A549 treated with CORT108297 at 1 μM for 4 hours (cell line): ENCODE results near the gene SEC61A2. TPM values are rescaled to one million over a fixed set of nuclear protein-coding genes. Genes with fewer than 3 reads are reported as not detected.

Experiments
- total RNA-seq: library from RNA; stranded (reverse); fragments of 200-300 nt; extraction: Qiagen RNA extraction; gene quantifications from 5 replicates; pipeline ENCODE4 v1.2.3, GENCODE V29; 2022

SEC61A2 gene
- 11.4 to 13.0 TPM (median 12.6 TPM) in 5 replicates for total RNA-seq

DNA sequence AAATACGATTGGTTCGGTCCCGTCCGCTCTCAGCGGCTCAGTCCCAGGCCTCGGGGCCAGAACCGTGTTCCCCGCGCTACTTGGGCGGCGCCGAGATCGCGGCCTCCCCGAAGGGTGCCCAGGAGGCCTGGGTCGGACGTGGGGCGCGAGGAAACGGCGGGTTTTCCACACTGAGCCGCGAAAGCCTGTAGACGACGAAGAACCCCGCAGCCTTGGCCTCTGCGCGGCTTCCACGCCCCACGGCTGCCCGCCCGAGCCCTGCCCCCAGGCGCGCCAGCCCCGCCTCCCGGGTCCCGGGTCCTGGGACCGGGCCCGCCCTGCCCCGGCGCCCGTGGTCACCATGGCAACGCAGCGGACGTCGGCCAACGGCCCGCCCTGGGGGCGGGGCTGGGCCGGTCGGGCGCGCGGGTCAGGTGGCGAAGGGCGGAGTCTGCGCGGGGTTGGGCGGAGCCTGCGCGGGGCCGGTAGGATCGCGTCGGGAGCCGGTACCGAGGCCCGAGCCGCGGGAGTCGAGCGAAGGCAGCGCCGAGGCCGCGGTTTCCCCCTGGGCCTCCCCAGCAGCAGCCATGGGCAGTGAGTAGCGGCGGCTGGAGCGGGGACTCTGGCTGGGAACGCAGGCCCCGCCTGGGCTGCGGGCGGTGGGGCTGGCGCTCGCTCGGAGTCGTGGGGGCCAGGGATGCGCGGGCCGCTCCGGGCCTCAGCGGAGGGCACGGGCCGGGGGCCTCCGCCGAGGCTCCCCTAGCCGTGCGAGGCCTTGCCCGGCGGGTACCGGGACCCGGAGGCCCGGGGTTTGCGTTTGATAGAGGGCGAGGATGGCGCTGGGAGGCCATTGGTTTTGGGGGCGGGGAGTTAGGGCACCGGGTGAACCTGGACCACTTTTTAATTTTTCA lies at the start of gene SEC61A2:
Gene SEC61A2 (plus strand): TSS at position 456 of the 890 bp plus-strand sequence. CDS start 111 bp downstream, at position 567.

DNA sequence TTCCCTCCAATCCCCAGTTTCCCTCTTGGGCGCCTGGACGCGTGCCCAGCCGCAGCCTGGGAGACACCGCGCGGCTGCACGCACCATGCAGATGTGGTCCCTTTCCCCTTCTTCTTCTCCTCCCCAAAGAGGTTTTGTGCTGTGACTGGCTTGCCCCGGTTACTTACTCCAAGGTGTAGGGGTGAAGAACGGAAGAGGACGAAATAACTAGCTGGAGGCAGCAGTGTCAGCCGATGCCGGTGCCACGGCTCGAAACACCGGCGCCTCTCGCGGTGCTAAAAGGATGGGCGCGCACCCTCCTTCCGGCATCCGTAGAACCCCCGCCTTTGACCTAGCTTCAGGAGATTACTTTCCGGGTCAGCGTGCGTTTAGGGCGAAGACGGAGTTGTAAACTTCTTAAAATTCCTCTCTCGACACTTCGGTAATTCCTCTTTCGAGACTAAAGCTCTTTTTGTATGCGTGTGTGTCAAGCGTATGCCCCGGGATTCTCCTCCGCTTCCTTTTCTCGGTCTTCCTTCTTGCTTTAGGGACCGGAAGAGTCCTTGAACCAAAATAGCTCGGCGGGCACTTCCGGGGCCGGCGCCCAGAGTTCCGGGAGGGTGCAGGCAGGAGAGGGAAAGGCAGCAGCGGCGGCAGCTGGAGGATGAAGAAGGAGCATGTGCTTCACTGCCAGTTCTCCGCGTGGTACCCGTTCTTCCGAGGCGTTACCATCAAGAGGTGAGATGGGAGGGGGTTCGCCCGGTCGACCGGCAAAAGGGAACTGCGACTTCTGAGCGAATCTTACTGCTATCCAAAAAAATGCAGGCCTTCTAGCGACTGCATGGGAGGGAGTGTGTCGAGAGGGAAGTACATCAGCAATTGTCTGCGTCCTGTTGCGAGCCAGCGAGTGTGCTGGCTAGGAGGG lies 66.4 kb downstream of the SEC61A2 start, which contains the start of the genes CDC123 and NUDT5:
Gene CDC123 (plus strand): TSS at position 586 of the 904 bp plus-strand sequence. CDS start 58 bp downstream, at position 644.
Gene NUDT5 (minus strand): TSS at position 289 of the 904 bp plus-strand sequence. CDS start 9,600 bp downstream, outside the sequence.

Other genes with a start within 250 kb of the SEC61A2 start
- gene UPF2, start 86.9 kb upstream of the SEC61A2 start, total RNA-seq, result 14.4 to 19.7 TPM (median 15.4 TPM) in 5 replicates
- gene DHTKD1, start 60.7 kb upstream of the SEC61A2 start, total RNA-seq, result 6.6 to 9.7 TPM (median 8.9 TPM) in 5 replicates
- 124 to 167 TPM (median 132 TPM) in 5 replicates for gene NUDT5, start 66.2 kb downstream of the SEC61A2 start, total RNA-seq
- 120 to 192 TPM (median 128 TPM) in 5 replicates for gene CDC123, start 66.5 kb downstream of the SEC61A2 start, total RNA-seq
- gene CAMK1D, start 219.9 kb downstream of the SEC61A2 start, total RNA-seq, result 5.7 to 7.9 TPM (median 7.1 TPM) in 5 replicates